PC-9 (cell line): ENCODE results near the gene ITIH4.

Experiments used
- EZH2 ChIP-seq: fragments of 200-600 bp; sonication (generic); IDR thresholded peaks from 2 replicates; pipeline ENCODE4 v1.8.0; 2017; ENCODE audit warnings: antibody characterized with exemption, low read depth
- TF ChIP-seq, protein P1 (sequence below): fragments of 200-600 bp; sonication (generic); conservative IDR thresholded peaks from 2 replicates; pipeline ENCODE4 v1.6.1; 2017; ENCODE audit warnings: mixed run types, antibody characterized with exemption, mild to moderate bottlenecking, moderate library complexity

GRCh38 chr3:52877085-52877484 lies 46.6 kb upstream of the ITIH4 start:
- TF ChIP-seq EZH2 = no peak
- TF ChIP-seq, protein P1, sequence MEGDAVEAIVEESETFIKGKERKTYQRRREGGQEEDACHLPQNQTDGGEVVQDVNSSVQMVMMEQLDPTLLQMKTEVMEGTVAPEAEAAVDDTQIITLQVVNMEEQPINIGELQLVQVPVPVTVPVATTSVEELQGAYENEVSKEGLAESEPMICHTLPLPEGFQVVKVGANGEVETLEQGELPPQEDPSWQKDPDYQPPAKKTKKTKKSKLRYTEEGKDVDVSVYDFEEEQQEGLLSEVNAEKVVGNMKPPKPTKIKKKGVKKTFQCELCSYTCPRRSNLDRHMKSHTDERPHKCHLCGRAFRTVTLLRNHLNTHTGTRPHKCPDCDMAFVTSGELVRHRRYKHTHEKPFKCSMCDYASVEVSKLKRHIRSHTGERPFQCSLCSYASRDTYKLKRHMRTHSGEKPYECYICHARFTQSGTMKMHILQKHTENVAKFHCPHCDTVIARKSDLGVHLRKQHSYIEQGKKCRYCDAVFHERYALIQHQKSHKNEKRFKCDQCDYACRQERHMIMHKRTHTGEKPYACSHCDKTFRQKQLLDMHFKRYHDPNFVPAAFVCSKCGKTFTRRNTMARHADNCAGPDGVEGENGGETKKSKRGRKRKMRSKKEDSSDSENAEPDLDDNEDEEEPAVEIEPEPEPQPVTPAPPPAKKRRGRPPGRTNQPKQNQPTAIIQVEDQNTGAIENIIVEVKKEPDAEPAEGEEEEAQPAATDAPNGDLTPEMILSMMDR = no peak
